GM12891 (cell line): Measurements from ENCODE around the gene OLFML2A.

Experiments used
- POLR2A ChIP-seq: IDR thresholded peaks from 2 replicates; pipeline ENCODE4 v1.6.1; 2011; ENCODE audit warnings: low read depth, low read length, control low read depth
- POLR2AphosphoS5 ChIP-seq: IDR thresholded peaks from 2 replicates; pipeline ENCODE4 v1.6.1; 2011; ENCODE audit warnings: low read depth, low read length, control low read depth
- POU2F2 ChIP-seq: IDR thresholded peaks from 2 replicates; pipeline ENCODE4 v1.6.1; 2011; ENCODE audit warnings: low read depth, mild to moderate bottlenecking, control low read depth, low read length, moderate library complexity
- SPI1 ChIP-seq: IDR thresholded peaks from 2 replicates; pipeline ENCODE4 v1.6.1; 2011; ENCODE audit warnings: low read depth, low read length, control low read depth
- TAF1 ChIP-seq: IDR thresholded peaks from 2 replicates; pipeline ENCODE4 v1.6.1; 2011; ENCODE audit warnings: low read depth, low read length, control low read depth

GRCh38 chr9:124771021-124771866 is 5.7 kb upstream of the OLFML2A start, which contains the start of gene NR6A1:
- no peak for TF ChIP-seq POLR2A
- no peak for TF ChIP-seq POU2F2
- no peak for TF ChIP-seq TAF1
- no peak for TF ChIP-seq POLR2AphosphoS5
- no peak for TF ChIP-seq SPI1
